CD4-positive, alpha-beta T cell (primary cell): Measurements from ENCODE around the gene CYP4X1. TPM values are rescaled to one million over a fixed set of nuclear protein-coding genes. Genes with fewer than 3 reads are reported as not detected.
A peak's percentile ranks its signal among the peaks of the same experiment; 100 is the strongest.
"Not testable (repeated sequence)": the region's sequence is repeated elsewhere in the genome, so short reads cannot be mapped to it uniquely, and the experiment has no call there.

Experiments
- ATAC-seq: fragments of 200-7000 bp; cut with Tn5 transposase; one replicate; pipeline ENCODE4 v1.10.0; 2022; ENCODE audit warnings: mild to moderate bottlenecking; ENCODE audit not compliant: poor library complexity
- CTCF ChIA-PET: fragments of 350-600 bp; sonication (Branson Sonifier 250); formaldehyde crosslinking; loops from one replicate; lab custom pipeline; 2021; ENCODE audit warnings: antibody characterized with exemption, inconsistent platforms; lab: Charles Lee
- POLR2A ChIA-PET: fragments of 350-600 bp; sonication (Branson Sonifier 250); formaldehyde crosslinking; loops from one replicate; lab custom pipeline; 2021; ENCODE audit warnings: antibody characterized with exemption, inconsistent platforms; lab: Charles Lee
- DNase-seq, 14 experiments: peaks; one replicate each; pipeline ENCODE4 v3.0.0-alpha.2; 2013 to 2020; ENCODE audit warnings: mixed read lengths in 2 of 14
- H3K27ac ChIP-seq, 2 donors: one replicate each; pipeline versions ENCODE4 v1.5.1 to v1.7.0; 2013; ENCODE audit warnings: low read length in 2 of 2, low read depth in 1 of 2, mild to moderate bottlenecking in 1 of 2
- H3K27me3 ChIP-seq, 2 experiments: 1 replicate in 1 of 2; 2 replicates in 1 of 2; pipeline versions ENCODE4 v1.6.1 to v1.7.0; 2013; ENCODE audit warnings: low read length in 2 of 2, control low read depth in 1 of 2, mild to moderate bottlenecking in 1 of 2, moderate library complexity in 1 of 2; ENCODE audit not compliant: insufficient read depth in 2 of 2, control insufficient read depth in 1 of 2
- H3K36me3 ChIP-seq: one replicate; pipeline ENCODE4 v1.6.1; 2013; ENCODE audit warnings: low read length, control low read depth; ENCODE audit not compliant: insufficient read depth
- H3K4me1 ChIP-seq: one replicate; pipeline ENCODE4 v1.6.1; 2013; ENCODE audit warnings: low read length, control low read depth; ENCODE audit not compliant: insufficient read depth
- H3K4me3 ChIP-seq: one replicate; pipeline ENCODE4 v1.5.1; 2013; ENCODE audit warnings: mild to moderate bottlenecking, low read length, moderate library complexity
- H3K9me3 ChIP-seq, 2 experiments: 1 replicate in 1 of 2; 2 replicates in 1 of 2; pipeline versions ENCODE4 v1.6.1 to v1.7.0; 2013; ENCODE audit warnings: low read length in 2 of 2, mild to moderate bottlenecking in 2 of 2, control low read depth in 1 of 2, moderate library complexity in 1 of 2; ENCODE audit not compliant: control insufficient read depth in 1 of 2, insufficient read depth in 1 of 2
- H3K27ac Mint-ChIP-seq: one replicate; pipeline ENCODE4 v1.8.0; 2020; ENCODE audit warnings: mixed read lengths
- H3K27me3 Mint-ChIP-seq: one replicate; pipeline ENCODE4 v1.8.0; 2021; ENCODE audit warnings: mixed read lengths
- H3K36me3 Mint-ChIP-seq: one replicate; pipeline ENCODE4 v1.8.0; 2021; ENCODE audit warnings: low read depth, mixed read lengths
- H3K4me1 Mint-ChIP-seq: one replicate; pipeline ENCODE4 v1.8.0; 2021; ENCODE audit warnings: low read depth, mixed read lengths
- H3K4me3 Mint-ChIP-seq: one replicate; pipeline ENCODE4 v1.8.0; 2020; ENCODE audit warnings: mild to moderate bottlenecking, mixed read lengths
- H3K9me3 Mint-ChIP-seq: one replicate; pipeline ENCODE4 v1.8.0; 2020; ENCODE audit warnings: mixed read lengths
- intact Hi-C, 2 experiments: fragments of 100-400 bp; cut with DNase I in 1 of 2; cut with micrococcal nuclease in 1 of 2; formaldehyde crosslinking; loops; one replicate each; pipeline versions ENCODE4 v1.15.1 to v1.9.0; 2023 to 2025; cut with DNase I, micrococcal nuclease
- total RNA-seq, 174 experiments: library from RNA in 2 of 174; stranded (reverse) in 2 of 174; gene quantifications; one replicate each; pipeline ENCODE4 v1.2.3 and lab custom pipeline; 2021 to 2026
- TF ChIP-seq, protein P1 (sequence below): fragments of 200-600 bp; IDR thresholded peaks from one replicate; pipeline ENCODE4 v1.8.0; 2022; ENCODE audit warnings: antibody characterized with exemption, mild to moderate bottlenecking

Gene CYP4X1
- total RNA-seq, 2 experiments from 2014 or later, result not detected

- peaks cover 40% of the 10 kb centered on the region for H3K27me3 Mint-ChIP-seq
- intact Hi-C loops, result no loop called here
- Histone ChIP-seq H3K9me3 (no peaks in the 10 kb centered on the region), H3K27me3 (peaks cover 10% of the 10 kb centered on the region in 2 experiments), H3K4me3 (no peak within 1 kb of the TSS), H3K4me1 (no peaks in the 10 kb centered on the region), H3K36me3 (no peaks in the 10 kb centered on the region), H3K27ac (no peak within 1 kb of the TSS)
- DNase-seq (no peak), ATAC-seq (no peak)
- TF ChIP-seq, protein P1, sequence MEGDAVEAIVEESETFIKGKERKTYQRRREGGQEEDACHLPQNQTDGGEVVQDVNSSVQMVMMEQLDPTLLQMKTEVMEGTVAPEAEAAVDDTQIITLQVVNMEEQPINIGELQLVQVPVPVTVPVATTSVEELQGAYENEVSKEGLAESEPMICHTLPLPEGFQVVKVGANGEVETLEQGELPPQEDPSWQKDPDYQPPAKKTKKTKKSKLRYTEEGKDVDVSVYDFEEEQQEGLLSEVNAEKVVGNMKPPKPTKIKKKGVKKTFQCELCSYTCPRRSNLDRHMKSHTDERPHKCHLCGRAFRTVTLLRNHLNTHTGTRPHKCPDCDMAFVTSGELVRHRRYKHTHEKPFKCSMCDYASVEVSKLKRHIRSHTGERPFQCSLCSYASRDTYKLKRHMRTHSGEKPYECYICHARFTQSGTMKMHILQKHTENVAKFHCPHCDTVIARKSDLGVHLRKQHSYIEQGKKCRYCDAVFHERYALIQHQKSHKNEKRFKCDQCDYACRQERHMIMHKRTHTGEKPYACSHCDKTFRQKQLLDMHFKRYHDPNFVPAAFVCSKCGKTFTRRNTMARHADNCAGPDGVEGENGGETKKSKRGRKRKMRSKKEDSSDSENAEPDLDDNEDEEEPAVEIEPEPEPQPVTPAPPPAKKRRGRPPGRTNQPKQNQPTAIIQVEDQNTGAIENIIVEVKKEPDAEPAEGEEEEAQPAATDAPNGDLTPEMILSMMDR, result no peak
- ChIA-PET POLR2A (no interaction called here), CTCF (no interaction called here)
- no peak within 1 kb of the TSS for H3K27ac Mint-ChIP-seq
- no peaks in the 10 kb centered on the region for H3K9me3 Mint-ChIP-seq
- H3K4me3 Mint-ChIP-seq, result no peak within 1 kb of the TSS
- no peaks in the 10 kb centered on the region for H3K36me3 Mint-ChIP-seq
- no peaks in the 10 kb centered on the region for H3K4me1 Mint-ChIP-seq
Measured at GRCh38 chr1:47067097-47067594, 43.7 kb downstream of the CYP4X1 start, which contains the start of gene CYP4Z1. Gene CYP4Z1, plus strand, starts transcription at chr1:47067231. Its CDS starts 260 bp downstream, at chr1:47067491.

GRCh38 chr1:47069080-47069479 lies 45.6 kb downstream of the CYP4X1 start:
- POLR2A ChIA-PET, H3K27ac Mint-ChIP-seq, H3K9me3 Mint-ChIP-seq: not testable (repeated sequence)

DNA sequence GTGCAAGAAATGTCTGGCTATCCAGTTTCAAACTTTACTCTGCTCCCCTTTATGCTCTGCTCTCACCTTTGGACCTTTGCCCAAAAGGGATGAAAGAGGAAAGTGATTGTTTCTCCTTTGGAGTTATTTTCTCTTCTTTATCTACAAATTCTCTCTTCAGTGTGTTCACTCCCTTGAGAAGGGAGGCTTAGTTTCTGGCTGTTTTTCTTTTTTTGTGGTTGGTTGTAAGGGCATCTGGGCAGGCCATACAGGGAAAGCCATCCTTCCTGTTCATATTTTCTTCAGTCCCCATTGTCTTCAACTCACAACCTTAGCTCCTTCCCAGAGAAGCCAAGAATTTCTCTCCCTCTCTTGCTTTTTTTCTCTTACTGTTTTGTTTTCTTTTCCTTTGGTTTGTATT lies 46.0 kb downstream of the CYP4X1 start:
- H3K27ac ChIP-seq, POLR2A ChIA-PET, H3K4me1 ChIP-seq, intact Hi-C loops, H3K4me1 Mint-ChIP-seq, H3K27ac Mint-ChIP-seq, H3K36me3 Mint-ChIP-seq, CTCF ChIA-PET, H3K36me3 ChIP-seq, H3K4me3 Mint-ChIP-seq, H3K9me3 ChIP-seq, H3K27me3 ChIP-seq, DNase-seq, ATAC-seq, H3K4me3 ChIP-seq, H3K9me3 Mint-ChIP-seq: not testable (repeated sequence)
- H3K27me3 Mint-ChIP-seq, result peaks cover 24% of the 10 kb centered on the region

More at GRCh38 chr1:47069080-47069479, 45.6 kb downstream of the CYP4X1 start:
- DNase-seq, H3K4me3 ChIP-seq, H3K4me1 Mint-ChIP-seq, H3K36me3 ChIP-seq, H3K4me1 ChIP-seq, H3K36me3 Mint-ChIP-seq, intact Hi-C loops, H3K4me3 Mint-ChIP-seq, ATAC-seq, CTCF ChIA-PET, H3K9me3 ChIP-seq, H3K27me3 ChIP-seq, H3K27ac ChIP-seq: not testable (repeated sequence)
- peaks cover 28% of the 10 kb centered on the region for H3K27me3 Mint-ChIP-seq

- H3K27ac ChIP-seq, H3K27me3 ChIP-seq, H3K9me3 Mint-ChIP-seq, ATAC-seq, CTCF ChIA-PET, H3K36me3 Mint-ChIP-seq, H3K36me3 ChIP-seq, intact Hi-C loops, H3K9me3 ChIP-seq, H3K4me3 Mint-ChIP-seq, H3K4me3 ChIP-seq, POLR2A ChIA-PET, H3K27ac Mint-ChIP-seq, H3K4me1 Mint-ChIP-seq, H3K4me1 ChIP-seq: not testable (repeated sequence)
- TF ChIP-seq, protein P1, result peak; percentile 70
- peaks cover 12% of the 10 kb centered on the region for H3K27me3 Mint-ChIP-seq
- peak in 4 of 14 experiments; percentile 24 to 45 (median 24) for DNase-seq
Measured at GRCh38 chr1:47089356-47089755, 65.9 kb downstream of the CYP4X1 start.

DNA sequence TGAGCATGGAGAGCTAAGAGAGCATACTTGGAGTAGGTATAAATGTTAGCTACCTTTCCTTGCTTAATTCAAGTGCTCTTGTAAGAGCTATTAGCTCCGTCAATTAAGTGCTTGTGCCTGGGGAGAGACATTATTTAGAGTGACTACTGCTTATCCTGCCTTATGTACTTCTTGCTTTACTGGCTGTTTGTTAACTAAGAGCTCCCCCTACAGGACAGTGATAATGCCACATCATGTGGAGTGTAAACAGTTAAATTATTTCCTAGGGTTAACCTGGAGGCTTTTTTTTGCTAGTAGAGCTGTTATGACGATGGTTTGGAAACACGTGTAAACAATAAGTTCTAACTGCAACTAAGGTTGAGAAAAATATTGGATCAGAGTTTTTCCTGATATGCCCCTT lies 68.0 kb downstream of the CYP4X1 start:
- H3K9me3 Mint-ChIP-seq, H3K27ac ChIP-seq, H3K36me3 ChIP-seq, CTCF ChIA-PET, H3K4me1 ChIP-seq, intact Hi-C loops, POLR2A ChIA-PET, H3K27ac Mint-ChIP-seq, H3K9me3 ChIP-seq, H3K4me3 Mint-ChIP-seq, H3K4me3 ChIP-seq, ATAC-seq, DNase-seq, H3K27me3 ChIP-seq, H3K36me3 Mint-ChIP-seq, H3K4me1 Mint-ChIP-seq: not testable (repeated sequence)
- peaks cover 12% of the 10 kb centered on the region for H3K27me3 Mint-ChIP-seq
